Choroid plexus epithelial cell (primary cell): ENCODE results near the gene SF3B3.
"Not testable (repeated sequence)": the region's sequence is repeated elsewhere in the genome, so short reads cannot be mapped to it uniquely, and the experiment has no call there.

Experiments
- DNase-seq: peaks from one replicate; pipeline ENCODE4 v3.0.0-alpha.2; 2010; ENCODE audit warnings: low read depth
- H3K4me3 ChIP-seq: 2 replicates; pipeline ENCODE4 v1.5.1; 2011; ENCODE audit warnings: low read depth, mild to moderate bottlenecking, control low read depth, low read length, moderate library complexity
- TF ChIP-seq, protein P1 (sequence below): conservative IDR thresholded peaks from 2 replicates; pipeline ENCODE4 v1.5.1; 2011; ENCODE audit warnings: low read depth, mild to moderate bottlenecking, control low read depth, inconsistent platforms, low read length, moderate library complexity

SF3B3 gene

DNA sequence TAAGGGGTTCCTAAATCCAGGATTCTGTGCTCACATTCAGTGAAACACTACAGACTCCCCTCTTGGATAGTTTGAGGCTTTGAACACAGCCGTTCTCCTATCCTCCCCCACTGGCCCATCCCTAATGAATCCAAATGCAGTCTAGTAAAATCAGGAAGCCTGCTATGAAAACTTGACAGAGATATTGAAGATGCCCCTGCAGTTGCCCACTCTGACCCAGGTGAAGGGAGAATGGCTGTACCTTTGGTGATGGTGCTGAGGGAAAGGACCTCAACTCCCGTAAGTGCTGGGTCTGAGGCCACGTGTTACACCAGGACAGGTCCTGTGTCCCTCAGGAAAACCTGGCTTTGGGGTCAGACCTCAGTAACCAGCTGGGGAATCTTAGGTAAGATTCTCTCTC is 54.4 kb downstream of the SF3B3 start:
- no peak for DNase-seq
- TF ChIP-seq, protein P1, sequence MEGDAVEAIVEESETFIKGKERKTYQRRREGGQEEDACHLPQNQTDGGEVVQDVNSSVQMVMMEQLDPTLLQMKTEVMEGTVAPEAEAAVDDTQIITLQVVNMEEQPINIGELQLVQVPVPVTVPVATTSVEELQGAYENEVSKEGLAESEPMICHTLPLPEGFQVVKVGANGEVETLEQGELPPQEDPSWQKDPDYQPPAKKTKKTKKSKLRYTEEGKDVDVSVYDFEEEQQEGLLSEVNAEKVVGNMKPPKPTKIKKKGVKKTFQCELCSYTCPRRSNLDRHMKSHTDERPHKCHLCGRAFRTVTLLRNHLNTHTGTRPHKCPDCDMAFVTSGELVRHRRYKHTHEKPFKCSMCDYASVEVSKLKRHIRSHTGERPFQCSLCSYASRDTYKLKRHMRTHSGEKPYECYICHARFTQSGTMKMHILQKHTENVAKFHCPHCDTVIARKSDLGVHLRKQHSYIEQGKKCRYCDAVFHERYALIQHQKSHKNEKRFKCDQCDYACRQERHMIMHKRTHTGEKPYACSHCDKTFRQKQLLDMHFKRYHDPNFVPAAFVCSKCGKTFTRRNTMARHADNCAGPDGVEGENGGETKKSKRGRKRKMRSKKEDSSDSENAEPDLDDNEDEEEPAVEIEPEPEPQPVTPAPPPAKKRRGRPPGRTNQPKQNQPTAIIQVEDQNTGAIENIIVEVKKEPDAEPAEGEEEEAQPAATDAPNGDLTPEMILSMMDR: no peak
- H3K4me3 ChIP-seq: no peak overlapping the region

DNA sequence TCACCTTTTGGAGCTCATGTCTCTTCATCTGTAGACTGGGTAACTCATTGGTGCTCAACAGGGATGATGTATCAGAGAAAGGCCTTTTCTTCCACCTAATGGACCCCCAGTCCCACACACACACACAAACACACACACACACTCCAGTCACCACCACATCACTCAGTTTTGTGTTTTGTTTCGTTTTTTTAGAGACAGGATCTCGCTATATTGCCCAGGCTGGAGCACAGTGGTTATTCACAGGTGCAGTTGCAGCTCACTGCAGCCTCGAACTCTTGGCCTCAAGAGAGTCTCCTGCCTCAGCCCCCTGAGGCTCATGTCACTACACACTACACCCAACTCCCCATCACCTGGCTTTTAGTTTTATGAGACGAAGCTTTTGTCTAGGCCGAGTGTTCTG is 55.6 kb downstream of the SF3B3 start:
- H3K4me3 ChIP-seq: no peak overlapping the region
- DNase-seq: no peak
- TF ChIP-seq, protein P1: no peak

DNA sequence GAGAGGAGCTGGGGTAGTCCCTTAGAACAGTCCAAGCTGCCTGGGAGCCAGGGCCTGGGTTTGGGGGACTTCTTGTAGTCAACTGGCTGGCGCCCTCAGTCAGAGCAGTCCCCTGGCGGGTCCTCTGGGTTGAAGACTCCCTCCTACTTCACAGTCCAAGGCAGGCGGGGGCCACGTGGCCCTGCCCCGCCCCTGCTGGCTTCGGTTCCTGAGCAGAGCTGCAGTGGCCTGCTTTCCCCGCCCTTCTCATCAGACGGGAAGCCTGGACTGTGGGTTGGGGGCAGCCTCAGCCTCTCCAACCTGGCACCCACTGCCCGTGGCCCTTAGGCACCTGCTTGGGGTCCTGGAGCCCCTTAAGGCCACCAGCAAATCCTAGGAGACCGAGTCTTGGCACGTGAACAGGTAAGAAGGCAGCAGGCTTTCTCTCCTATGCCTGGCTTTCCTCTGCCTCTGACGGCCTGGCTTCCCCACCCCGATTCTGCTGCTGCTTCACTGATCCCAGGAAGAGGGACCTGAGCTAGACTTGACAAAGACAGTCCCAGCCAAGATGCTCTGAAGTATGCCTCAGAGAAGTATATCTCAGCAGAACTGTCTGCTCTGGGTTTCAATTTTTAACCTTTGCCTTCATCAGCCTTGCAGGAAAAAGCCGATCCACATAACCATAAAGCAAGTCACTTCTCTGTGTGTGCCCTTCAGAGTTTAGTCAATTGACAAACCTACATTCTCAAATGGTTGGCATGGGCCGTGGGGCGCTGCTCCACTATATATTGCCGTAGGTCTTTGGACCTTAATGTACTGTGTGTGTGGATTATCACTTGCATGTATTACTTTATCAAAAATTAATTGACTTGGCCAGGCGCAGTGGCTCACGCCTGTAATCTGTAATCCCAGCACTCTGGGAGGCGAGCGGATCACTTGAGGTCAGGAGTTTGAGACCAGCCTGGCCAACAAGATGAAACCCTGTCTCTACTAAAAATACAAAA is 56.3 kb downstream of the SF3B3 start:
- no peak for DNase-seq
- TF ChIP-seq, protein P1: no peak
- no peak overlapping the region for H3K4me3 ChIP-seq

DNA sequence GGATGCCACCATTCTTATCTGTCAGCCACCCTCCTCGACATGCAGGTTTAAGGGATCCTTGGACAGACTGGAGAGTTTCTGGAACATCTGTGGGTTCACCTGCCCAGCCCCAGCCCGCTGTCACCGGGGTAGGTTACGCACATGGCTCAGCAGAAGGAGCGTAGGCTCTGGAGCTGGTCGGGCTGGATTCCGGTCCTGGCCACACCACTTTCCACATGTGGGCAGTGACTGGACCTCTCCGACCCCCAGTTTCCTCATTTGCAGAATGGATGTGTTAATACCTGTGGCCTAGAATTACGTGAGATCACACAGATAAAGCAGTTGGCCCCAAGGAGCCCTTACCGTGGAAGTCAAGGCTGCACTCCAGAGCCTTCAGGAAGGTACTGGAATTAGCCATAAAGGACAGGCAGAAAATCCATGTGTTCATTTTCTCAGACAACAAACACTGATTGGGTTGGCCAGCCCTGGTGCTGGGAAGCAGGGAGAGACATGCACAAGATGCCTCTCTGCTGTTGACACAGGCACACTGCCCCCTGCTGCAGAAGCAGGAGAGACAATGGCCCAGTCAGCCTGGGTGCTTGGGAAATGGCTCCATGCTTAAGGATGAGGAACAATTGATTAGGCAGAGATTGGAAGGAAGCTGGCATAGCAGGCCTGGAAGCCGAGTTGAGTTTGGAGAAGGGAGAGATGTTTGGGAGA is 58.8 kb downstream of the SF3B3 start:
- H3K4me3 ChIP-seq: no peak overlapping the region
- DNase-seq: peak; percentile 50
- TF ChIP-seq, protein P1: peak; percentile 56

DNA sequence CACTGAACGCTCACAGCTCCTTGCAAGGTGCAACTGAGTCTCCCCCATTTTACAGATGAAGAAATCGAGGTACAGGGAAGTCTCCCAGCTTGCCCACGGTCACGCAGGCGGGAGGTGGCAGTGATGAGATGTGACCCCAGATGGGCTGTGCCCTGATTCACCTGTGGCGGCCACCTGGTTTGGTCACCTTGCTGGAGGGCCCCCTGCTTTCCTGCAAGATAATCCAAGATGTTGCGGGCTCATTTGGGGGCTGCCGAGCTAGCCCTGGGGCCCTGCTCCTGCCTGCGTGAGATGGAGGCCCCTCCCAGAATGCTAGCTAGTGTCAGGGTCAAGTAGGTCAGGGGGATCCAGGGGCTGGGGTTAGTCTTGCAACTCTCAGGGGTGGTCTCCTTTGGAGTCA is 63.1 kb downstream of the SF3B3 start:
- no peak for DNase-seq
- TF ChIP-seq, protein P1: no peak
- H3K4me3 ChIP-seq: no peak overlapping the region

DNA sequence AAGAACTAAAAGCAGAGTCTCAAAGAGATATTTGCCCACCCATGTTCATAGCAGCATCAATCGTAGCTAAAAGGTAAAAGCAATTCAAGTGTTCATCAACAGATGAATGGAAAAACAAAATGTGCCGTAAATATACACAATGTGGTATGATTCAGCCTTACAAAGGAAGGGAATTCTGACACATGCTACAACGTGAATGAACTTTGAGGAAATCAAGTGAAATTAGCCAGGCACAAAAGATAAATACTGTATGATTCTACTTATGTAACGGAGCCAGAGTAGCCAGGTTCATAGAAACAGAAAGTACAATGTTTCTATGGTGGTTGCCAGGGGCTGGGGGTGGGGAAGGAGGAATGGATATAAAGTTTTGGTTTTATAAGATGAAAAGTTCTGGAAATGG is 64.9 kb downstream of the SF3B3 start:
- peak; percentile 42 for DNase-seq
- TF ChIP-seq, protein P1: no peak
- H3K4me3 ChIP-seq: no peak overlapping the region

DNA sequence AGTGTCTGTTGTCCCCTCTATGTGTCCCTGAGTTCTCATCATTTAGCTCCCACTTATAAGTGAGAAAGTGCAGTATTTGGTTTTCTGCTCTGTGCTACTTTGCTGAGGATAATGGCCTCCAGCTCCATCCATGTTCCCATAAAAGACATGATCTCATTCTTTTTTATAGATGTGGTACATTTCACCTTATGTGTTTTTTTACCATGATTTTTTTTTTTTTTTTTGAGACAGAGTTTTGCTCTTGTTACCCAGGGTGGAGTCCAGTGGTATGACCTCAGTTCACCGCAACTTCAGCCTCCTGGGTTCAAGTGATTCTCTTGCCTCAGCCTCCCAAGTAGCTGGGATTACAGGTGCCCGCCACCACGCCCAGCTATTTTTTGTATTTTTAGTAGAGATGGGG is 65.8 kb downstream of the SF3B3 start:
- DNase-seq, H3K4me3 ChIP-seq: not testable (repeated sequence)
